Measurements from ENCODE around the gene S100A13.
"Not testable (repeated sequence)": the region's sequence is repeated elsewhere in the genome, so short reads cannot be mapped to it uniquely, and the experiment has no call there.

S100A13 gene

DNA sequence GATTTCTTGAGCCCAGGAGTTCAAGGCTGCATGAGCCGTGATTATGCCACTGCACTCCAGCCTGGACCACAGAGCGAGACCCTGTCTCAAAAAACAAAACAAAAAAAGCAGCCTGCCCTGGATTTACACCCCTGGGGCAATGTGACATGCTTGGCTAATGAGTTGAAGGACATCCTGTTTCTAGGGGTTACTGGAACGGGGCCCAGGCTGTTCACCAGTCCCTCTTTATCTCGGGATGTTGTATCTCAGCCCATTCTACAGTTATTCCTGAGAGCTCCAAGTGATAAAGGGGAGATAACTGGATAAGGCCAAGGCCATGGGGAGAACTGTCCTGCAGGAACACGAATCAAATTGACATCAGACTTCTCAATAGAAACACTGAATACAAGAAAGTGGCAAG, 40.0 kb downstream of the S100A13 start:
- intact Hi-C loops (cut with DNase I; ENCODE audit: low total_unique reads), result no loop called here

DNA sequence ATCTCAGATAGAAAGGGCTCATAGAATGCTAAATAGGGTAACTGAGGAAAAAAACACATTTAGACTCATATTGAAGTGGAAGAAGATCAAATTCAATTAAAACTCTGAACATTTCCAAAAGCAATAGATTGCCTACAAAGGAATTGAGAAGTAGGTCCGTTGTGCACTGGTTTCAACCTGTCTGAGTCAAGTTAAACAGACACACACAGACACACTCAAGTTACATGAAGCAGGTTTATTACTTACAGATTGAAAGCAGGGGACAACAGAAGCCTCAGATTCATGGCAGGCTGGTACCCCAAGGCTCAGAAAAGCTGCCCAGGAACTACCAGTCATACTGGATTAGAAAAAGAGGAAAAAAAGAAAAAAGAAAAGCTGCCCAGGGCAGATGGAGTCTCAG, 41.0 kb downstream of the S100A13 start:
- H3K9me3 ChIP-seq, result no peaks in the 10 kb centered on the region
- H3K4me1 ChIP-seq, result no peaks in the 10 kb centered on the region
- intact Hi-C loops (cut with DNase I; ENCODE audit: low total_unique reads), result no loop called here
- H3K27me3 ChIP-seq, result no peaks in the 10 kb centered on the region
- no peak for DNase-seq
- H3K36me3 ChIP-seq, result no peaks in the 10 kb centered on the region
- TF ChIP-seq, protein P1, sequence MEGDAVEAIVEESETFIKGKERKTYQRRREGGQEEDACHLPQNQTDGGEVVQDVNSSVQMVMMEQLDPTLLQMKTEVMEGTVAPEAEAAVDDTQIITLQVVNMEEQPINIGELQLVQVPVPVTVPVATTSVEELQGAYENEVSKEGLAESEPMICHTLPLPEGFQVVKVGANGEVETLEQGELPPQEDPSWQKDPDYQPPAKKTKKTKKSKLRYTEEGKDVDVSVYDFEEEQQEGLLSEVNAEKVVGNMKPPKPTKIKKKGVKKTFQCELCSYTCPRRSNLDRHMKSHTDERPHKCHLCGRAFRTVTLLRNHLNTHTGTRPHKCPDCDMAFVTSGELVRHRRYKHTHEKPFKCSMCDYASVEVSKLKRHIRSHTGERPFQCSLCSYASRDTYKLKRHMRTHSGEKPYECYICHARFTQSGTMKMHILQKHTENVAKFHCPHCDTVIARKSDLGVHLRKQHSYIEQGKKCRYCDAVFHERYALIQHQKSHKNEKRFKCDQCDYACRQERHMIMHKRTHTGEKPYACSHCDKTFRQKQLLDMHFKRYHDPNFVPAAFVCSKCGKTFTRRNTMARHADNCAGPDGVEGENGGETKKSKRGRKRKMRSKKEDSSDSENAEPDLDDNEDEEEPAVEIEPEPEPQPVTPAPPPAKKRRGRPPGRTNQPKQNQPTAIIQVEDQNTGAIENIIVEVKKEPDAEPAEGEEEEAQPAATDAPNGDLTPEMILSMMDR (IDR thresholded peaks at IDR 0.05), result no peak
- no peak overlapping the region for H3K27ac ChIP-seq
- no peak overlapping the region for H3K4me3 ChIP-seq

More for the DNA sequence above, 40.0 kb downstream of the S100A13 start:
- TF ChIP-seq, protein P1 (IDR thresholded peaks at IDR 0.05), result no peak
- H3K27me3 ChIP-seq, result no peaks in the 10 kb centered on the region
- no peak overlapping the region for H3K4me3 ChIP-seq
- no peaks in the 10 kb centered on the region for H3K36me3 ChIP-seq
- DNase-seq, result peak in 1 of 2 donors; percentile 23
- no peaks in the 10 kb centered on the region for H3K9me3 ChIP-seq
- no peaks in the 10 kb centered on the region for H3K4me1 ChIP-seq
- no peak overlapping the region for H3K27ac ChIP-seq

DNA sequence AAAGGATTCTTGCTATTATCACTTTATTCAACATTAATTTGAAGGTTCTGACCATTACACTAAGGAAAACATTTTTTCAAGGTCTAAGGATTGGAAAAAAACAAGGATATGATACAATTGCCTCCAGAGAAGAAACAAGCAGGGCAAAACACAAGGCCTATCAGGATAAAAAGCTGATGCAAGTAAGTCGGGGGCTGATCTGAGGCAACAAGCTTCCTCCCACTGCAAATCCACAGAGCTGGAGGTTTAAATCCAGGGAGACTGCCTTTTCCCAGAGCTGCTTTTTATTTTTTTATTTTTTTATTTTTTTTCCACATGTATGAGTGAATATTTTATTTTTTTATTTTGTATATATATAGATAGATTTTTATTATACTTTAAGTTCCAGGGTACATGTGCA, 42.3 kb downstream of the S100A13 start:
- no peaks in the 10 kb centered on the region for H3K4me1 ChIP-seq
- no peaks in the 10 kb centered on the region for H3K27me3 ChIP-seq
- no peaks in the 10 kb centered on the region for H3K9me3 ChIP-seq
- DNase-seq, result no peak
- H3K27ac ChIP-seq, result no peak overlapping the region
- TF ChIP-seq, protein P1 (IDR thresholded peaks at IDR 0.05), result no peak
- H3K36me3 ChIP-seq, result no peaks in the 10 kb centered on the region
- no peak overlapping the region for H3K4me3 ChIP-seq
- intact Hi-C loops (cut with DNase I; ENCODE audit: low total_unique reads), result no loop called here

DNA sequence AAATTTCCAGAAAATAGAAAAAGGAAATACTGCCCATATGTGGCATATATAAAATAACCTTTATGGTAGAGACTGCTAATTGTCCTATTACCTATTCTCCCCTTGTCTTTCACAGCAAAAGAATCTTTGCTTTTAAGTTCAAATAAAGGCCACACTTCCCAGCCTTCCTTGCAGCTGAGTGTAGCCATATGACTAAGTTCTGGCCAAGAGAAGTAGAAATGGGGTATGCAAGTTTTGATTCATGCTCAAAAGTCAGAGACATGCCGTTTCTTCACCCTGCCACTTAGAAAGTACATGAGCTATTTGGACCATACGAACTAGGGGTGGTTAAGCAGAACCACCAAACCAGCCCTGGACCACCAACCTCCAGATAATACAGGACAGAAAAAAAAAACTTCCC, 43.3 kb downstream of the S100A13 start:
- no peak overlapping the region for H3K27ac ChIP-seq
- TF ChIP-seq, protein P1 (IDR thresholded peaks at IDR 0.05), result no peak
- intact Hi-C loops (cut with DNase I; ENCODE audit: low total_unique reads), result no loop called here
- no peak overlapping the region for H3K4me3 ChIP-seq
- H3K4me1 ChIP-seq, result no peaks in the 10 kb centered on the region
- DNase-seq, result peak in 1 of 2 donors; percentile 2
- H3K36me3 ChIP-seq, result no peaks in the 10 kb centered on the region
- no peaks in the 10 kb centered on the region for H3K27me3 ChIP-seq
- no peaks in the 10 kb centered on the region for H3K9me3 ChIP-seq

DNA sequence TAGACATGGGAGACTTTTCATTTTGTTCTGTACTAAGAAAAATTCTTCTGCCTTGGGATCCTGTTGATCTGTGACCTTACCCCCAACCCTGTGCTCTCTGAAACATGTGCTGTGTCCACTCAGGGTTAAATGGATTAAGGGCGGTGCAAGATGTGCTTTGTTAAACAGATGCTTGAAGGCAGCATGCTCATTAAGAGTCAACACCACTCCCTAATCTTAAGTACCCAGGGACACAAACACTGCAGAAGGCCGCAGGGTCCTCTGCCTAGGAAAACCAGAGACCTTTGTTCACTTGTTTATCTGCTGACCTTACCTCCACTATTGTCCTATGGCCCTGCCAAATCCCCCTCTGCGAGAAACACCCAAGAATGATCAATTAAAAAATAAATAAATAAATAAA, 43.8 kb downstream of the S100A13 start:
- peak in 1 of 2 donors; percentile 4 for DNase-seq
- H3K9me3 ChIP-seq; H3K4me1 ChIP-seq; H3K36me3 ChIP-seq; H3K4me3 ChIP-seq; H3K27me3 ChIP-seq; intact Hi-C loops (cut with DNase I; ENCODE audit: low total_unique reads); H3K27ac ChIP-seq: not testable (repeated sequence)

DNA sequence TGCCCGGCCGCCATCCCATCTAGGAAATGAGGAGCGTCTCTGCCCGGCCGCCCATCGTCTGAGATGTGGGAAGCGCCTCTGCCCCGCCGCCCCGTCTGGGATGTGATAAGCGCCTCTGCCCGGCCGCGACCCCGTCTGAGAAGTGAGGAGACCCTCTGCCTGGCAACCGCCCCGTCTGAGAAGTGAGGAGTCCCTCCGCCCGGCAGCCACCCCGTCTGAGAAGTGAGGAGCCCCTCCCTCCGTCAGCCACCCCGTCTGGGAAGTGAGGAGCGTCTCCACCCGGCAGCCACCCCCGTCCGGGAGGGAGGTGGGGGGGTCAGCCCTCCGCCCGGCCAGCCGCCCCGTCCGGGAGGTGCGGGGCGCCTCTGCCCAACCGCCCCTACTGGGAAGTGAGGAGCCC, 44.5 kb downstream of the S100A13 start:
- H3K9me3 ChIP-seq; H3K27ac ChIP-seq; H3K36me3 ChIP-seq; intact Hi-C loops (cut with DNase I; ENCODE audit: low total_unique reads); H3K4me3 ChIP-seq; H3K27me3 ChIP-seq; H3K4me1 ChIP-seq: not testable (repeated sequence)
- DNase-seq, result peak in 1 of 2 donors; percentile 51

DNA sequence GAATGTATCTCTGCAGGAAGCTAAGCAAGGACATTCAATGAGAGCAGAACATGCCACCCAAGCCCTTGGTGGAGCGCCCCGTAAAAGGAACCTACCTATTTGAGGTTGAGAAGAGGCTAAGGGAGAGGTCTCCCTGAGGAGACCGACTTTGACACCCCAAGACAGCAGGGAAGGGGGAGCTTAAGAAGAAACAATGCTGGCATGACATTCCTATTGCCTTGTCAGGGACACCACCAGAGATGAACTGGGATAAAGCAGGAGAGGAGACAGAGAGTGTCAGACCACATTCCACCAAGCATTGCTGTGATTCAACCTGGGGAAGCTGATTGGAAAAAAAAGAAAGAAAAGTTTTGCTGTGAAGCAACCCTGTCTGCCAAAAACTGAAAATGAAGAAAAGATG, 48.4 kb downstream of the S100A13 start:
- intact Hi-C loops (cut with DNase I; ENCODE audit: low total_unique reads), result no loop called here

More for the DNA sequence above, 48.4 kb downstream of the S100A13 start:
- Histone ChIP-seq H3K9me3 (no peaks in the 10 kb centered on the region), H3K36me3 (no peaks in the 10 kb centered on the region), H3K27me3 (no peaks in the 10 kb centered on the region), H3K4me1 (peaks cover 0 to 16% (median 8%) of the 10 kb centered on the region in 4 donors), H3K27ac (no peak overlapping the region), H3K4me3 (no peak overlapping the region)
- TF ChIP-seq, protein P1 (IDR thresholded peaks at IDR 0.05), result no peak
- DNase-seq, result peak in 1 of 2 donors; percentile 28

Data from tibial artery (tissue), 4 donors.